Dedifferentiated amniotic fluid mesenchymal stem cell (primary cell): ENCODE results near the gene FRMD1.

Experiments used
- DNase-seq: peaks from one replicate; pipeline ENCODE4 v3.0.0-alpha.2; 2016; ENCODE audit errors: extremely low spot score

FRMD1 gene

GRCh38 chr6:168111911-168112310 is 32.9 kb upstream of the FRMD1 start:
- DNase-seq = no peak

GRCh38 chr6:168110437-168110836 is 31.4 kb upstream of the FRMD1 start:
- no peak for DNase-seq

- no peak for DNase-seq
These were observed 30.2 kb upstream of the FRMD1 start for GRCh38 chr6:168109171-168109570.

GRCh38 chr6:168107191-168107983 is 28.4 kb upstream of the FRMD1 start:
- DNase-seq = no peak

- DNase-seq = no peak
These were observed 27.6 kb upstream of the FRMD1 start for GRCh38 chr6:168106633-168107005.

GRCh38 chr6:168105813-168106632 is 27.0 kb upstream of the FRMD1 start:
- DNase-seq = no peak

GRCh38 chr6:168104636-168105035 is 25.6 kb upstream of the FRMD1 start:
- no peak for DNase-seq

- DNase-seq = no peak
These were observed 24.2 kb upstream of the FRMD1 start for GRCh38 chr6:168103050-168103830.

- DNase-seq = no peak
These were observed 23.4 kb upstream of the FRMD1 start for GRCh38 chr6:168102315-168102985.

- DNase-seq = no peak
These were observed 22.7 kb upstream of the FRMD1 start for GRCh38 chr6:168101590-168102314.

- DNase-seq = no peak
These were observed 22.0 kb upstream of the FRMD1 start for GRCh38 chr6:168100803-168101589.

- DNase-seq = no peak
These were observed 21.2 kb upstream of the FRMD1 start for GRCh38 chr6:168100011-168100802.

GRCh38 chr6:168099201-168100010 is 20.4 kb upstream of the FRMD1 start:
- DNase-seq = no peak

- DNase-seq = no peak
These were observed 19.4 kb upstream of the FRMD1 start for GRCh38 chr6:168098431-168098861.

- DNase-seq = no peak
These were observed 18.8 kb upstream of the FRMD1 start for GRCh38 chr6:168097621-168098430.

GRCh38 chr6:168097221-168097620 is 18.2 kb upstream of the FRMD1 start:
- no peak for DNase-seq

GRCh38 chr6:168096271-168096764 is 17.3 kb upstream of the FRMD1 start:
- DNase-seq = no peak
